IPS-11a (cell line): ENCODE results near the gene SLC12A1.
"Not testable (repeated sequence)": the region's sequence is repeated elsewhere in the genome, so short reads cannot be mapped to it uniquely, and the experiment has no call there.

Source experiments
- H3K4me3 ChIP-seq: one replicate; pipeline ENCODE4 v1.5.1; 2013; ENCODE audit warnings: low read depth, low read length, control low read depth

Gene SLC12A1

GRCh38 chr15:48306639-48307038 lies 100.5 kb downstream of the SLC12A1 start:
- no peak overlapping the region for H3K4me3 ChIP-seq

GRCh38 chr15:48307586-48307985 lies 101.5 kb downstream of the SLC12A1 start:
- no peak overlapping the region for H3K4me3 ChIP-seq

- no peak overlapping the region for H3K4me3 ChIP-seq
These were observed 103.6 kb downstream of the SLC12A1 start for GRCh38 chr15:48309740-48310139.

GRCh38 chr15:48313216-48313615 lies 107.1 kb downstream of the SLC12A1 start:
- no peak overlapping the region for H3K4me3 ChIP-seq

- no peak overlapping the region for H3K4me3 ChIP-seq
These were observed 108.9 kb downstream of the SLC12A1 start for GRCh38 chr15:48315041-48315440.

GRCh38 chr15:48317221-48317620 lies 111.1 kb downstream of the SLC12A1 start:
- H3K4me3 ChIP-seq = no peak overlapping the region

- H3K4me3 ChIP-seq = no peak overlapping the region
These were observed 112.0 kb downstream of the SLC12A1 start for GRCh38 chr15:48318131-48318530.

- no peak overlapping the region for H3K4me3 ChIP-seq
These were observed 117.2 kb downstream of the SLC12A1 start for GRCh38 chr15:48323294-48323693.

GRCh38 chr15:48324949-48325348 lies 118.8 kb downstream of the SLC12A1 start:
- H3K4me3 ChIP-seq = no peak overlapping the region

- H3K4me3 ChIP-seq = no peak overlapping the region
These were observed 119.3 kb downstream of the SLC12A1 start for GRCh38 chr15:48325400-48325799.

- H3K4me3 ChIP-seq = not testable (repeated sequence)
These were observed 120.1 kb downstream of the SLC12A1 start for GRCh38 chr15:48326180-48326579.

- H3K4me3 ChIP-seq = peak overlapping the region; percentile 83
These were observed 124.1 kb downstream of the SLC12A1 start for GRCh38 chr15:48330105-48330785.

GRCh38 chr15:48330855-48331795 lies 125.0 kb downstream of the SLC12A1 start, which contains the start of gene DUT:
Gene DUT (plus strand): TSS chr15:48331429. CDS start chr15:48331516, 87 bp downstream.
- H3K4me3 ChIP-seq = peak within 1 kb of the TSS; percentile 83

- H3K4me3 ChIP-seq = peak overlapping the region; percentile 83
These were observed 125.9 kb downstream of the SLC12A1 start for GRCh38 chr15:48331796-48332641.

- peak overlapping the region; percentile 83 for H3K4me3 ChIP-seq
These were observed 126.5 kb downstream of the SLC12A1 start for GRCh38 chr15:48332642-48333034.

- H3K4me3 ChIP-seq = no peak overlapping the region
These were observed 127.4 kb downstream of the SLC12A1 start for GRCh38 chr15:48333540-48333939.

- H3K4me3 ChIP-seq = no peak overlapping the region
These were observed 128.2 kb downstream of the SLC12A1 start for GRCh38 chr15:48334260-48334659.

GRCh38 chr15:48336940-48337339 lies 130.8 kb downstream of the SLC12A1 start:
- no peak overlapping the region for H3K4me3 ChIP-seq

GRCh38 chr15:48337607-48338006 lies 131.5 kb downstream of the SLC12A1 start:
- H3K4me3 ChIP-seq = no peak overlapping the region

GRCh38 chr15:48340111-48340510 lies 134.0 kb downstream of the SLC12A1 start:
- no peak overlapping the region for H3K4me3 ChIP-seq

- no peak overlapping the region for H3K4me3 ChIP-seq
These were observed 137.8 kb downstream of the SLC12A1 start for GRCh38 chr15:48343865-48344264.
